Bronchial epithelial cell (primary cell): ENCODE measurements around the gene BPTF. TPM values are rescaled to one million over a fixed set of nuclear protein-coding genes. Genes with fewer than 3 reads are reported as not detected.
"Not testable (repeated sequence)": the region's sequence is repeated elsewhere in the genome, so short reads cannot be mapped to it uniquely, and the experiment has no call there.

Experiments
- DNase-seq: peaks from one replicate; pipeline ENCODE4 v3.0.0-alpha.2; 2010; ENCODE audit warnings: low read depth
- FAIRE-seq: peaks from 2 replicates; lab custom pipeline; 2011; peaks lifted over from hg19 to GRCh38; lab: Jason Lieb, UNC
- H3K27me3 ChIP-seq: 2 replicates; pipeline ENCODE4 v1.5.1; 2011; ENCODE audit warnings: low read length; ENCODE audit not compliant: control insufficient read depth, insufficient read depth
- H3K36me3 ChIP-seq: 2 replicates; pipeline ENCODE4 v1.5.1; 2011; ENCODE audit warnings: low read length; ENCODE audit not compliant: control insufficient read depth, insufficient read depth
- H3K4me3 ChIP-seq: 2 replicates; pipeline ENCODE4 v1.5.1; 2011; ENCODE audit warnings: mild to moderate bottlenecking, low read depth, low read length, control low read depth
- CTCF ChIP-seq: IDR thresholded peaks from 2 replicates; pipeline ENCODE4 v1.5.1; 2011; ENCODE audit warnings: mild to moderate bottlenecking, moderate library complexity, low read length, control low read depth, inconsistent platforms; ENCODE audit not compliant: insufficient read depth, severe bottlenecking
- total RNA-seq: library from RNA; depleted of rRNA; stranded (reverse); fragments of >200 nt; gene quantifications from 2 replicates; pipeline ENCODE4 v1.2.1, GENCODE V29; 2014

BPTF gene
- total RNA-seq, 1 donor from 2014 or later = 18.7 TPM

GRCh38 chr17:68015081-68015723 is 189.9 kb downstream of the BPTF start:
- DNase-seq = no peak
- FAIRE-seq = no peak
- peaks cover 2% of the 10 kb centered on the region for H3K27me3 ChIP-seq
- H3K4me3 ChIP-seq = no peak overlapping the region
- TF ChIP-seq CTCF = no peak
- no peaks in the 10 kb centered on the region for H3K36me3 ChIP-seq

GRCh38 chr17:68016838-68017237 is 191.5 kb downstream of the BPTF start:
- no peak overlapping the region for H3K4me3 ChIP-seq
- TF ChIP-seq CTCF = no peak
- no peak for FAIRE-seq

GRCh38 chr17:68018493-68018892 is 193.2 kb downstream of the BPTF start:
- FAIRE-seq = not testable (repeated sequence)

More at GRCh38 chr17:68016838-68017237, 191.5 kb downstream of the BPTF start:
- no peaks in the 10 kb centered on the region for H3K36me3 ChIP-seq
- peaks cover 2% of the 10 kb centered on the region for H3K27me3 ChIP-seq
- no peak for DNase-seq

GRCh38 chr17:68019336-68019674 is 194.0 kb downstream of the BPTF start:
- no peak for TF ChIP-seq CTCF
- FAIRE-seq = no peak
- H3K27me3 ChIP-seq = peaks cover 2% of the 10 kb centered on the region
- H3K36me3 ChIP-seq = no peaks in the 10 kb centered on the region
- no peak for DNase-seq
- no peak overlapping the region for H3K4me3 ChIP-seq

More at GRCh38 chr17:68018493-68018892, 193.2 kb downstream of the BPTF start:
- DNase-seq, H3K4me3 ChIP-seq, H3K36me3 ChIP-seq, H3K27me3 ChIP-seq: not testable (repeated sequence)

GRCh38 chr17:68019675-68020408 is 194.5 kb downstream of the BPTF start:
- FAIRE-seq (no peak), DNase-seq (peak; percentile 87)
- Histone ChIP-seq H3K36me3 (no peaks in the 10 kb centered on the region), H3K27me3 (peaks cover 2% of the 10 kb centered on the region), H3K4me3 (peak overlapping the region; percentile 59)
- TF ChIP-seq CTCF = peak; percentile 43

- FAIRE-seq = no peak
Measured at GRCh38 chr17:68020409-68020756, 195.1 kb downstream of the BPTF start.

GRCh38 chr17:68020791-68021190 is 195.5 kb downstream of the BPTF start:
- H3K36me3 ChIP-seq, DNase-seq, H3K27me3 ChIP-seq, FAIRE-seq: not testable (repeated sequence)
- H3K4me3 ChIP-seq = peak overlapping the region; percentile 59

More at GRCh38 chr17:68020409-68020756, 195.1 kb downstream of the BPTF start:
- TF ChIP-seq CTCF = no peak
- H3K36me3 ChIP-seq = no peaks in the 10 kb centered on the region
- DNase-seq = no peak
- H3K27me3 ChIP-seq = peaks cover 2% of the 10 kb centered on the region
- H3K4me3 ChIP-seq = peak overlapping the region; percentile 59
